Rectal smooth muscle tissue (tissue), 1 donor: ENCODE measurements around the gene ADAM33.
A peak's percentile ranks its signal among the peaks of the same experiment; 100 is the strongest.

ENCODE experiments used
- H3K27ac ChIP-seq: one replicate; pipeline ENCODE4 v1.7.0; 2013; ENCODE audit warnings: low read depth, low read length, inconsistent platforms
- H3K27me3 ChIP-seq: one replicate; pipeline ENCODE4 v1.7.0; 2013; ENCODE audit warnings: low read length; ENCODE audit not compliant: control insufficient read depth, insufficient read depth
- H3K36me3 ChIP-seq: one replicate; pipeline ENCODE4 v1.7.0; 2013; ENCODE audit warnings: low read length; ENCODE audit not compliant: control insufficient read depth, insufficient read depth
- H3K4me1 ChIP-seq: one replicate; pipeline ENCODE4 v1.7.0; 2013; ENCODE audit warnings: low read length; ENCODE audit not compliant: control insufficient read depth, insufficient read depth
- H3K4me3 ChIP-seq: one replicate; pipeline ENCODE4 v1.7.0; 2013; ENCODE audit warnings: low read length
- H3K9ac ChIP-seq: one replicate; pipeline ENCODE4 v1.7.0; 2013; ENCODE audit warnings: low read length

Gene ADAM33

GRCh38 chr20:3691897-3692296, 10.1 kb upstream of the ADAM33 start:
- Histone ChIP-seq H3K27ac (no peak overlapping the region), H3K27me3 (no peaks in the 10 kb centered on the region), H3K4me1 (peaks cover 9% of the 10 kb centered on the region), H3K36me3 (no peaks in the 10 kb centered on the region), H3K4me3 (no peak overlapping the region), H3K9ac (no peak overlapping the region)

GRCh38 chr20:3691306-3691705, 9.5 kb upstream of the ADAM33 start:
- Histone ChIP-seq H3K4me1 (peaks cover 13% of the 10 kb centered on the region), H3K9ac (no peak overlapping the region), H3K27ac (no peak overlapping the region), H3K4me3 (no peak overlapping the region), H3K27me3 (no peaks in the 10 kb centered on the region), H3K36me3 (no peaks in the 10 kb centered on the region)

GRCh38 chr20:3690413-3690812, 8.6 kb upstream of the ADAM33 start:
- Histone ChIP-seq H3K27me3 (no peaks in the 10 kb centered on the region), H3K36me3 (no peaks in the 10 kb centered on the region), H3K4me1 (peaks cover 18% of the 10 kb centered on the region), H3K4me3 (no peak overlapping the region), H3K27ac (no peak overlapping the region), H3K9ac (no peak overlapping the region)

- no peak overlapping the region for H3K27ac ChIP-seq
- H3K4me1 ChIP-seq, result peaks cover 18% of the 10 kb centered on the region
- H3K9ac ChIP-seq, result no peak overlapping the region
- H3K27me3 ChIP-seq, result no peaks in the 10 kb centered on the region
- H3K4me3 ChIP-seq, result no peak overlapping the region
- no peaks in the 10 kb centered on the region for H3K36me3 ChIP-seq
Measured at GRCh38 chr20:3689978-3690377, 8.2 kb upstream of the ADAM33 start.

- peaks cover 18% of the 10 kb centered on the region for H3K4me1 ChIP-seq
- no peak overlapping the region for H3K4me3 ChIP-seq
- no peak overlapping the region for H3K9ac ChIP-seq
- peak overlapping the region; percentile 76 for H3K27ac ChIP-seq
- H3K36me3 ChIP-seq, result no peaks in the 10 kb centered on the region
- H3K27me3 ChIP-seq, result no peaks in the 10 kb centered on the region
Measured at GRCh38 chr20:3687655-3688054, 5.8 kb upstream of the ADAM33 start.

- Histone ChIP-seq H3K4me1 (peaks cover 18% of the 10 kb centered on the region), H3K27ac (peak overlapping the region; percentile 77), H3K9ac (no peak overlapping the region), H3K27me3 (no peaks in the 10 kb centered on the region), H3K36me3 (no peaks in the 10 kb centered on the region), H3K4me3 (peak overlapping the region; percentile 10)
Measured at GRCh38 chr20:3686867-3687321, 5.1 kb upstream of the ADAM33 start.

- Histone ChIP-seq H3K4me1 (peaks cover 18% of the 10 kb centered on the region), H3K9ac (no peak overlapping the region), H3K36me3 (no peaks in the 10 kb centered on the region), H3K27me3 (no peaks in the 10 kb centered on the region), H3K27ac (peak overlapping the region; percentile 77), H3K4me3 (peak overlapping the region; percentile 5)
Measured at GRCh38 chr20:3686421-3686820, 4.6 kb upstream of the ADAM33 start.

GRCh38 chr20:3685341-3685740, 3.5 kb upstream of the ADAM33 start:
- no peak overlapping the region for H3K4me3 ChIP-seq
- no peak overlapping the region for H3K9ac ChIP-seq
- peaks cover 6% of the 10 kb centered on the region for H3K27me3 ChIP-seq
- H3K27ac ChIP-seq, result no peak overlapping the region
- no peaks in the 10 kb centered on the region for H3K36me3 ChIP-seq
- peaks cover 24% of the 10 kb centered on the region for H3K4me1 ChIP-seq

GRCh38 chr20:3681352-3681930, 369 bp downstream of the ADAM33 start:
- Histone ChIP-seq H3K36me3 (no peaks in the 10 kb centered on the region), H3K27ac (peak overlapping the region; percentile 96), H3K27me3 (peaks cover 6% of the 10 kb centered on the region), H3K9ac (peak overlapping the region; percentile 1), H3K4me3 (peak overlapping the region; percentile 68), H3K4me1 (peaks cover 41% of the 10 kb centered on the region)

GRCh38 chr20:3680701-3681351, 984 bp downstream of the ADAM33 start:
- H3K4me3 ChIP-seq, result peak overlapping the region; percentile 68

GRCh38 chr20:3679749-3680700, 1.8 kb downstream of the ADAM33 start:
- peaks cover 36% of the 10 kb centered on the region for H3K4me1 ChIP-seq
- peak overlapping the region; percentile 56 for H3K9ac ChIP-seq
- peaks cover 3% of the 10 kb centered on the region for H3K36me3 ChIP-seq
- H3K4me3 ChIP-seq, result peak overlapping the region; percentile 68
- H3K27me3 ChIP-seq, result peaks cover 6% of the 10 kb centered on the region
- peak overlapping the region; percentile 96 for H3K27ac ChIP-seq

More at GRCh38 chr20:3680701-3681351, 984 bp downstream of the ADAM33 start:
- Histone ChIP-seq H3K4me1 (peaks cover 36% of the 10 kb centered on the region), H3K9ac (peak overlapping the region; percentile 56), H3K36me3 (no peaks in the 10 kb centered on the region), H3K27me3 (peaks cover 6% of the 10 kb centered on the region), H3K27ac (peak overlapping the region; percentile 96)
